ENCODE results near the gene INPP5A. TPM values are rescaled to one million over a fixed set of nuclear protein-coding genes. Genes with fewer than 3 reads are reported as not detected.

The INPP5A gene
- polyA plus RNA-seq, 1 donor = 51.2 TPM

DNA sequence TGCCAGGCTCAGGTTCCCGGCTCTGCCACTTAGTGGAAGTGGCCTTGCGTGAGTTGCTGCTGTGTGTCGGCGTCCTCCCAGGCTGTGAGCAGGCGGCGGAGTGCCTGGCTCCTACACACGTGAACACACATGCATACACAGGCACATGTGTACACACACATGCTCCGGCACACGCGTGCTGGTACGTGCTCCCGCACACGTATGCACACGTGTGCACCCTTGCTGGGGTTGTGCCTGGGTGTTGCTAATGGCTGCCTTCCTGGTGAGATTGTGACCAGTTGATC lies 107.6 kb downstream of the INPP5A start:
- no peak for DNase-seq (ENCODE audit: low read depth)

GRCh38 chr10:132645630-132646442 lies 108.2 kb downstream of the INPP5A start:
- DNase-seq (ENCODE audit: low read depth) = no peak

DNA sequence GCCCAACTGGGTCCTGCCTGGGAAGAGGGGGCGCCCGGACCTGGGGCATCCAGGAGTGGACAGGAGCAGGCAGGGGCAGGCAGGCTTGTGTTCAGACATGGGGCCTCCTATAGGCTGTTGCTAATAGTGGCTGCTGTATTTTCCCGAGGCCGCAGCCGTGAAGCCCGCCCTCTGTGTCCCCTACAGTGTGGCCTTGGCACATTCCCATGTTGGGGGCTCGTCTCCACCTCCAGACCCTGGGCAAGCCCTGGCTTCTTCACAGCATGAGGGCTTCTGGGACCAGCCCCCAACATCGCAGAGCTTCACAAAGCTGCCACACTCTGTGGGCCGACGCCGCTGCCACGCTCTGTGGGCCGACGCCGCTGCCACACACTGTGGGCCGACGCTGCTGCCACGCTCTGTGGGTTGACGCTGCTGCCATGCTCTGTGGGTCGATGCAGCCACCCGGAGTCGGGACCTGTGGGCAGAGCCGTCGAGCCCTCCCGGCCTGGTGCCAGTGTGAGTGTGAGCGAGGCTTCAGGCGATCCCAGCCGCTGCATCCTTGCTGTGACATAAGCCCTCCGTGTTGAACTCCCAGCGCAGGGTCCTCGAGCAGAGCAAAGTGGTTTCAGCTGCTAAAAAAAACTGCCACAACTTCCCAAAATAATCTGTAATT lies 109.0 kb downstream of the INPP5A start:
- DNase-seq (ENCODE audit: low read depth) = no peak

- DNase-seq (ENCODE audit: low read depth) = no peak
Observed at GRCh38 chr10:132647424-132647823, 109.8 kb downstream of the INPP5A start.

DNA sequence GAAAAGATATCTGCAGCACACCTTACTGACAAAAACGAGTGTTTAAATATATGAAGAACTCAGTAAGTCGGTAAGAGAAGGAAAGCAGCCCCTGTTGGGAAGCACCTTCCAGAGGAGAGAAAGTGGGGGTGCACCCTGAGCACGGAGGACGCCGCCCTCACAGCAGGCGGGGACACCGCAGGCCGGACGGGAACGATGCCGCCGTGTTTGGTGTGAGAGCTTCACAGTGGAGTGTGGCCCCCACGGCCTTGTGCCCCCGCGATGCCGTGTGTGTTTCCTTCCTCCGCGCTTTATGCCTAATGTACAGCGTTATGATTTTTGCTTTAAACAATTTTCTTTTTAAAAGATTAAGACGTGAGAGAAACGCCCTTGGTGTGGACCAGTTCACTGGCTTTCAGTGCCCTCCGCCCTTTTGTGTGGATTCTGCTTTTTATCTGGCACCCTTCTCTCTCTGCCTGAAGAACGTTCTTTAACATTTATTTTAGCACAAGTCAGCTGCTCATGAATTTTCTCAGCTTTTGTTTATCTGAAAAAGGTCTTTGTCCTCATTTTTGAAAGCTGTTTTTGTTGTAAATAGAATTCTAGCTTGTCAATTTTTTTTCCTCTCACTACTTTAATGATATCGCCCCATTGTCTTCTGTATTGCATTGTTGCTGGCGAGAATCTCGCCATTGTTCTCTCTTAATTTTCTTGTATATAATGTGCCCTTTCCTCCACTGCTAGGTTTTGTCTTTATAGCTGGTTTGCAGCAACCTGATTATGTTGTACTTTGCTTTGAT lies 110.7 kb downstream of the INPP5A start:
- DNase-seq (ENCODE audit: low read depth) = no peak

- no peak for DNase-seq (ENCODE audit: low read depth)
Observed at GRCh38 chr10:132648851-132649528, 111.4 kb downstream of the INPP5A start.

- DNase-seq (ENCODE audit: low read depth) = no peak
Observed at GRCh38 chr10:132649651-132650360, 112.2 kb downstream of the INPP5A start.

DNA sequence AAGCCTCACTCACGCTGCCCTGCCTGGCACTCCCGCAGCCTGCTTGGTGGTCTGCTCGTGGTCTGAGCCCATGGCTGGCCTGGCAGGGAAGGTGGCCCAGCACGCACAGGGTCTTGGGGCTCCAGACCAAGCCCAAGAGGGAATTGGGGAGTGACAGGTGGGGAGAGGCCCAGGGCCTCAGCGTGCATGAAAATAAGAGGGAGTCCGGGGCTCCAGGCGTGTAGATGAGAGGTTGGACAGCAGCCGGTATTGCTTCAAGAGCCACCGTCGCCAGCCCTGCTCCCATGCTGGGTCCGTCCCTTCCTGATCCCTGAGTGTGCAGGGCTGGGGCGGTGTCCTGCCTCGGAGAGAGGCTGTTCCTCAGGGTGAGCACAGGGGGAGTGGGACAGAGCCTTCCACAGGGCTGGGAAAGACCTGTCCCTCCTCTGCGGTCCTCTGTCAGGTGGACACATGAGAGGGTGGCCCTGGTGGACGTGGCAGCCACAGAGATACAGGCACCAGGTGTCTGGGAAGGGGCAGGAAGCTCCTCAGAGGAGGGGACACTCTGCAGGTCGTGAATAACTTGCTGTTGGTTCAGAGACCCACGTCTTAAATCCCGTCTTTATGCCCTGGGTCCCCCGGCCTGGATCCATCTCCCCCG lies 113.1 kb downstream of the INPP5A start:
- DNase-seq (ENCODE audit: low read depth) = no peak

DNA sequence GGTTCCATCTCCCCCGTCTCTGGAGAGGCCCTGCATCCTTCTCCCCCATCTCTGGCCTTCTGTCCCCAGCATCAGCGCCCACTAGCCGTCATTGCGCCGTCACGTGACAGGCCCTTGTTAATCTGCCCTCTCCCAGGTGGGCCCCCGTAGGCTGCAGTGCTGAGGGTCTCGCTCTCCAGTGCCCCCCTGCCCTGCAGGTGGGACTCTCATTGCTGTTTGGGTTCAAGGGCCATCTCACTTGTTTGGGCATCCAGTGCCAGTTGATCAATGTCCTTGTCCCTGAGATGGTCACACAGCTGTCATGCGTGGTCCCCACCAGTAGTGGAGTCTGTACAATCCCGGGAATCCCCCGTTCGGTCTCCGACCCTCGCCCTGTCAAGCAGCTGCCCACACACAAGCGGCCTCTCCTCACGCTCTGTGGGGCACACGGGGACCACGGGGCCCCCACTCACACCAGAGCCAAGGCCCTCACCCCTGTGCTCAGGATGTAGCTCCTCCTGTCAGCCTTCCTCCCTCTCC lies 114.0 kb downstream of the INPP5A start:
- DNase-seq (ENCODE audit: low read depth) = no peak

GRCh38 chr10:132652446-132652845 lies 114.9 kb downstream of the INPP5A start:
- no peak for DNase-seq (ENCODE audit: low read depth)

GRCh38 chr10:132652936-132653590 lies 115.5 kb downstream of the INPP5A start:
- no peak for DNase-seq (ENCODE audit: low read depth)

DNA sequence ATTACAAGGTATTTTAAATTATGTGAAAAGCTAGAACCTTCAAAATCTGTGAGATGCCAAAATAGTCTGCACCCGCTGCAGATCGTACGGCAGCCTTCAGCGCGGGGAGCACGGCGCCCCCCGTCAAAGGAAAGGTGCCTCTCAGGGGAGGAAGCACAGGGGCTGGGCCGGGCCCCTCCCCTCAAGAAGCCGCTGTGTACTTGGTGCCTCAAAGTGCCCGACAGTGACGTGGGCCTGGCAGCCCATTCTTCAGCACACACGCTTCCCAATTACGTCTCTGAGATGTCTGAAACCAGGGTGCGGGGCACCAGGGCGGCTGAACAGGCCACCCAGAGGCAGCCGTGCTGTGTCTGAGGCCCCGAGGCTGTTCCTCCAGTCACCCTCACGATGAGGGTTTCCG lies 116.1 kb downstream of the INPP5A start:
- no peak for DNase-seq (ENCODE audit: low read depth)

DNA sequence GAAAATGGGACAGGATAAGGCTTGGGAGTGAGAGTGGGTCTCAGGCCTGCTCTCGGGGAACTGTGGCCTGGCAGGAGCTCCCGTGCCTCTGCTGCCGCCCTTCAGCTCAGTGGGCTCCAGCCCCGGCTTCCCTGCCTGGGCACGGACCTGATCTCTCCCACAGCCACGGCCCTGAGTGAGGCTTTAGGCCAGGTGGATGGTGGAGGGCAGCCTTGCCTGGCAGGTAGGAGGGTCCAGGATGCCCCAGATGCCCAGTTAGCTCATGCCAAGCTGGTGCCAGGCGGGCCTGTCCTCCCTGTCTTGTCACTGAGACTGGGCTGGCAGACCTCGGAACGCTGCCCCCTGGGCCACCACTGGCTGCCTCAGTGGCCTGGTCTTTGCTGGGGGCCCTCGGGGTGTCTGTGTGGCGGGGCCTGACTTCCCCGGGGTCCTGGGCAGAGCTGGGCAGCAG lies 116.6 kb downstream of the INPP5A start:
- DNase-seq (ENCODE audit: low read depth) = no peak

- no peak for DNase-seq (ENCODE audit: low read depth)
Observed at GRCh38 chr10:132654708-132655661, 117.4 kb downstream of the INPP5A start.

GRCh38 chr10:132655735-132656134 lies 118.1 kb downstream of the INPP5A start:
- DNase-seq (ENCODE audit: low read depth) = no peak

DNA sequence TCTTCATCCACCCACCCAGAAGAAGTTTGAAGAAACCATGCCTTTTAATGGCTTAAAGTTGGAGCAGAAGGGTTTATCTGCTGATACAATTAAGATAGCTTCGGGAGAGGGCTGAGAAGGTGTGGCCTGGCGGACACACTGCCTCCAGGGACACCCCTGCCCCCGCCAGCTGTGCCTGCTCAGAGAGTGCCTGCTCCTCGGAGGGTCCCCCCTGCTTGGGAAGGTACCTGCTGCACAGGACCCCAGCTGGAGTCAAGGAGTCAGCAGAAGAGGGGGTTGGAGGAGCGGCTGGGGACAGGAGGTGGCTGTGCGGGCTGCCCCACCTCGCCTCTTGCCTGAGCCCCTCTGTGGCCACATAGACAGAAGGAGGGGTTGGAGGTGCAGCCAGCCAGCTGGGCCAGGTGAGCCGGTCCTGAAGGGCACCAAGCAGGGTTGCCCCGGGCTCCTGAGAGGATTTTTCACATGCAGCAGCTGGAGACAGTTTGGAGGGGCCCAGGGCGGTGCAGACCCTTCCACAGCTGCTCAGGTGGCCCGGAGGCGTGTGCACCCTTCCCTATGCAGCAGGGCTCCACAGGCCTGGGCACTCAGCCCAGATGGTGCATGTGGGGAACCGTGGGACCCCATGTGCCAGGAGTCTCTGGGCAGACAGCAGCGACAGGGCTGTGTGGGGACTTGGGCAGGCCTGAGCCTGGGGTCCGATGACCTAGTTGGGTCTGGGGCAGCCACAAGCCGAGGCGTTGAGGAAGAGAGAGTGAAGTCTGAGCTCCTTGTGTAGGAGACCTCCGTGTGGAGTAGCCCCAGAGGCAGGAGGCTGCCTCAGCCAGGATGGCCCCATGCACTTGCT lies 118.9 kb downstream of the INPP5A start:
- no peak for DNase-seq (ENCODE audit: low read depth)

- DNase-seq (ENCODE audit: low read depth) = no peak
Observed at GRCh38 chr10:132657127-132657706, 119.6 kb downstream of the INPP5A start.

DNA sequence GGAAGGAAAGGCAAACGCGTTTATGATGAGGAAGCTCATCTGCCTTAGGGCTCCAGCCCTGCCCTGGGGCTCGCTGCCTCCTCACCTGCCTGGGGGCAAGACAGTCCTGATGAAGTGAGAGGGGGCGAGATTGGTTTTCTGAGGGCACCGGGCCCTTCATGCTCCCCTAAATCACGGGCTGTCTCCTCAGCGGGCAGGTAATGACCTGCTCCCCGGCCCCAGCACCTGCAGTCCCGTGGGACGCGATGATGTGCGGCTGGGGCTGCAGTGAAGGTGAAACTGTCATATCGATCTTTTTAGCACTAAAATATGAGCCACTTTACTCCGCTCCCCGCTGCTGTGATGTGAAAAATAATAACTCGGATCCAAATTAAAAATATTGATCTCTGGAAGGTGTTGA lies 120.2 kb downstream of the INPP5A start:
- no peak for DNase-seq (ENCODE audit: low read depth)
